GM23248 (cell line): ENCODE results near the gene NLK. TPM values are rescaled to one million over a fixed set of nuclear protein-coding genes. Genes with fewer than 3 reads are reported as not detected.

Source experiments
- DNase-seq: peaks from one replicate; pipeline ENCODE4 v3.0.0-alpha.2; 2015
- H2AFZ ChIP-seq: fragments of 200-600 bp; sonication (generic); 2 replicates; pipeline ENCODE4 v1.6.1; 2016; ENCODE audit warnings: antibody characterized with exemption
- H3F3A ChIP-seq: fragments of 200-600 bp; sonication (generic); 2 replicates; pipeline ENCODE4 v1.6.1; 2016; ENCODE audit warnings: mild to moderate bottlenecking, antibody characterized with exemption, mixed run types; ENCODE audit not compliant: insufficient read depth
- H3K27ac ChIP-seq: fragments of 200-600 bp; sonication (generic); 2 replicates; pipeline ENCODE4 v1.5.1; 2016; ENCODE audit warnings: mild to moderate bottlenecking
- H3K27me3 ChIP-seq: fragments of 200-600 bp; sonication (generic); replicated peaks from 2 replicates; pipeline ENCODE4 v1.6.1; 2016; ENCODE audit warnings: mild to moderate bottlenecking; ENCODE audit not compliant: insufficient read depth
- H3K36me3 ChIP-seq: fragments of 200-600 bp; sonication (generic); 2 replicates; pipeline ENCODE4 v1.6.1; 2016; ENCODE audit warnings: low read depth, mild to moderate bottlenecking
- H3K4me1 ChIP-seq: fragments of 200-600 bp; sonication (generic); 2 replicates; pipeline ENCODE4 v1.6.1; 2016; ENCODE audit warnings: mild to moderate bottlenecking; ENCODE audit not compliant: insufficient read depth
- H3K4me2 ChIP-seq: fragments of 200-600 bp; sonication (generic); one replicate; pipeline ENCODE4 v1.6.1; 2016; ENCODE audit warnings: mild to moderate bottlenecking; ENCODE audit not compliant: unreplicated experiment
- H3K4me3 ChIP-seq: fragments of 200-600 bp; sonication (generic); 2 replicates; pipeline ENCODE4 v1.5.1; 2016; ENCODE audit warnings: mild to moderate bottlenecking
- H3K79me2 ChIP-seq: fragments of 200-600 bp; sonication (generic); 2 replicates; pipeline ENCODE4 v1.6.1; 2016; ENCODE audit warnings: mild to moderate bottlenecking; ENCODE audit not compliant: insufficient read depth
- H3K9ac ChIP-seq: fragments of 200-600 bp; sonication (generic); 2 replicates; pipeline ENCODE4 v1.6.1; 2016; ENCODE audit warnings: mild to moderate bottlenecking
- H3K9me2 ChIP-seq: fragments of 200-600 bp; sonication (generic); 2 replicates; pipeline ENCODE4 v1.6.1; 2016; ENCODE audit warnings: mixed run types, mild to moderate bottlenecking, moderate library complexity; ENCODE audit not compliant: insufficient read depth
- H3K9me3 ChIP-seq: fragments of 200-600 bp; sonication (generic); one replicate; pipeline ENCODE4 v1.6.1; 2017; ENCODE audit warnings: low read depth
- H4K20me1 ChIP-seq: fragments of 200-600 bp; sonication (generic); 2 replicates; pipeline ENCODE4 v1.6.0; 2016; ENCODE audit not compliant: insufficient read depth
- EZH2 ChIP-seq: fragments of 200-600 bp; sonication (generic); IDR thresholded peaks from 2 replicates; pipeline ENCODE4 v1.6.1; 2018; ENCODE audit warnings: antibody characterized with exemption, mild to moderate bottlenecking; ENCODE audit not compliant: insufficient read depth, poor library complexity, severe bottlenecking
- EZH2phosphoT487 ChIP-seq: fragments of 200-600 bp; sonication (generic); IDR thresholded peaks from 2 replicates; pipeline ENCODE4 v1.6.1; 2018; ENCODE audit warnings: antibody characterized with exemption, moderate library complexity, mild to moderate bottlenecking, low read depth; ENCODE audit not compliant: insufficient read depth
- WGBS, 2 experiments: methylation state at CpG; one replicate each; pipeline ENCODE4 v1.1.6; 2015 to 2017; ENCODE audit warnings: low lambda C conversion rate in 2 of 2, low coverage in 1 of 2; ENCODE audit errors: missing lambda C conversion rate in 2 of 2; 5-methylcytosine and 5-hydroxymethylcytosine counted together
- in situ Hi-C: fragments of 300-500 bp; cut with MboI; formaldehyde crosslinking; loops from 2 replicates; pipeline ENCODE4 v1.15.0; 2020
- polyA plus RNA-seq: library from polyadenylated mRNA; unstranded; fragments of >200 nt; fragmentation: Nextera tagmentation; extraction: Ambion mirVana; gene quantifications from 2 replicates; pipeline ENCODE4 v1.2.1, GENCODE V29; 2016
- total RNA-seq: library from RNA; depleted of rRNA; stranded (reverse); fragments of >200 nt; shearing (Covaris generic); gene quantifications from 2 replicates; pipeline ENCODE4 v1.2.3, GENCODE V29; 2014

The NLK gene
- total and polyA plus RNA-seq, 2 experiments from 2014 or later = 3.8 to 17.6 TPM

- Histone ChIP-seq H3K4me3 (no peak overlapping the region), H3K4me1 (0 out of 2 replicates have a peak, but pooled peaks cover 5% of the 10 kb centered on the region), H3K27me3 (no peaks in the 10 kb centered on the region), H3F3A (no peaks in the 10 kb centered on the region), H4K20me1 (no peaks in the 10 kb centered on the region), H3K9me2 (no peaks in the 10 kb centered on the region), H3K9me3 (no peaks in the 10 kb centered on the region), H3K4me2 (no peak overlapping the region), H3K27ac (no peak overlapping the region), H2AFZ (no peak overlapping the region), H3K9ac (no peak overlapping the region), H3K79me2 (peaks cover 74% of the 10 kb centered on the region), H3K36me3 (0 out of 2 replicates have a peak, but pooled peaks cover 4% of the 10 kb centered on the region)
- no peak for DNase-seq
- 95 to 100% methylated on average over 2 of the region's 2 CpGs for WGBS, 2 experiments
- in situ Hi-C loops = no loop called here
- no peak for TF ChIP-seq EZH2
- TF ChIP-seq EZH2phosphoT487 = no peak
These were observed 77.1 kb downstream of the NLK start for GRCh38 chr17:28119560-28119959.

DNA sequence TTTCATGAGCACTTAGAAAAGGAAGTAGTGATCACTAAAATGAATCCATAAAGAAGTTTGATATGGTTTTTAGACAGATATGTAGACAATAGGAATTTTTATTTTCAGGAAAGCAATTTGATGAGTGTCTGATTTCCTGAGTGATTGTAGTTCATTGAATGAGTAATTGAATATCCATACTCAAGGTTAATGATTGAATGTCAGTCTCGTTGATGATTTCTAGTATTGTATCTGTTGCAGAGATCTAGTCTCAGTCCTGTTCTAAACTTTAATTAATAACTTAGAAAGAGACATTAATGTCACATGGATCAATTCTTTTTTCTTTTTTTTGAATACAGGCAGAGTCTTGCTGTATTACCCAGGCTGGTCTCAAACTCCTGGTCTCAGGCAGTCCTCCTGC, 78.3 kb downstream of the NLK start:
- 100% methylated on average over 1 of the region's 1 CpG for WGBS, 2 experiments
- no peak for TF ChIP-seq EZH2phosphoT487
- TF ChIP-seq EZH2 = no peak

DNA sequence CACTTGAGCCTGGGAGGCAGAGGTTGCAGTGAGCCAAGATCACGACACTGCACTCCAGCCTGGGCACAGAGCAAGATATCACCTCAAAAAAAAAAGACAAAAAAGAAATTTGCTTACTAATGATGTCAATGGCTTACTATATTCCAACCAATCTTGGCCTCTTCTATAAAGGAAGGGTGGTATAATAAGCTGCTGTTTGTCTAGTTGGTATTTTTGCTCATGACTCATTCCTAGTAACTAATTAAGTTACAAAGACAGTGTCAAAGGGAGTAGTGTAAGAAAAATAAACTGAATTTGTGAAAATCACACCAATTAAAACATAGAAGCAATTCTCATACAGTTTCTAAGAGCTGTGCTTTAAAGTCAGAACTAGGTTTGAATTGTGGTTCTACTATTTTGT, 82.5 kb downstream of the NLK start:
- in situ Hi-C loops = no loop called here
- no peaks in the 10 kb centered on the region for H3K4me1 ChIP-seq
- no peaks in the 10 kb centered on the region for H4K20me1 ChIP-seq
- TF ChIP-seq EZH2 (no peak), EZH2phosphoT487 (no peak)
- no peak overlapping the region for H3K4me3 ChIP-seq
- no peak for DNase-seq
- no peak overlapping the region for H3K27ac ChIP-seq
- peaks cover 7% of the 10 kb centered on the region; the same call in 1 of the 2 replicates for H3F3A ChIP-seq
- H2AFZ ChIP-seq = no peak overlapping the region
- no peak overlapping the region for H3K4me2 ChIP-seq
- H3K9me3 ChIP-seq = no peaks in the 10 kb centered on the region
- peaks cover 22% of the 10 kb centered on the region for H3K79me2 ChIP-seq
- no peaks in the 10 kb centered on the region for H3K27me3 ChIP-seq
- no peak overlapping the region for H3K9ac ChIP-seq
- 100% methylated on average over 1 of the region's 1 CpG for WGBS, 2 experiments
- no peaks in the 10 kb centered on the region for H3K9me2 ChIP-seq
- 0 out of 2 replicates have a peak, but pooled peaks cover 9% of the 10 kb centered on the region for H3K36me3 ChIP-seq

More for the DNA sequence above, 78.3 kb downstream of the NLK start:
- Histone ChIP-seq H3K9me3 (no peaks in the 10 kb centered on the region), H3F3A (no peaks in the 10 kb centered on the region), H3K4me2 (no peak overlapping the region), H2AFZ (no peak overlapping the region), H3K79me2 (peaks cover 64% of the 10 kb centered on the region), H3K27ac (no peak overlapping the region), H3K4me3 (no peak overlapping the region), H3K4me1 (0 out of 2 replicates have a peak, but pooled peaks cover 5% of the 10 kb centered on the region), H3K27me3 (no peaks in the 10 kb centered on the region), H3K9me2 (no peaks in the 10 kb centered on the region), H3K36me3 (0 out of 2 replicates have a peak, but pooled peaks cover 9% of the 10 kb centered on the region), H4K20me1 (no peaks in the 10 kb centered on the region), H3K9ac (no peak overlapping the region)
- DNase-seq = no peak
- in situ Hi-C loops = no loop called here

GRCh38 chr17:28125526-28126378, 83.3 kb downstream of the NLK start:
- Histone ChIP-seq H2AFZ (no peak overlapping the region), H3F3A (peaks cover 7% of the 10 kb centered on the region; the same call in 1 of the 2 replicates), H3K4me1 (no peaks in the 10 kb centered on the region), H3K79me2 (peaks cover 14% of the 10 kb centered on the region), H4K20me1 (no peaks in the 10 kb centered on the region), H3K9me2 (no peaks in the 10 kb centered on the region), H3K36me3 (0 out of 2 replicates have a peak, but pooled peaks cover 9% of the 10 kb centered on the region), H3K4me3 (no peak overlapping the region), H3K27ac (no peak overlapping the region), H3K9me3 (no peaks in the 10 kb centered on the region), H3K27me3 (no peaks in the 10 kb centered on the region), H3K4me2 (no peak overlapping the region), H3K9ac (no peak overlapping the region)
- in situ Hi-C loops = no loop called here
- WGBS, 2 experiments = 96 to 99% methylated on average over 4 of the region's 4 CpGs
- no peak for DNase-seq
- no peak for TF ChIP-seq EZH2phosphoT487
- no peak for TF ChIP-seq EZH2
